ENCODE data around the gene NFATC2.
A peak's percentile ranks its signal among the peaks of the same experiment; 100 is the strongest.

The NFATC2 gene

DNA sequence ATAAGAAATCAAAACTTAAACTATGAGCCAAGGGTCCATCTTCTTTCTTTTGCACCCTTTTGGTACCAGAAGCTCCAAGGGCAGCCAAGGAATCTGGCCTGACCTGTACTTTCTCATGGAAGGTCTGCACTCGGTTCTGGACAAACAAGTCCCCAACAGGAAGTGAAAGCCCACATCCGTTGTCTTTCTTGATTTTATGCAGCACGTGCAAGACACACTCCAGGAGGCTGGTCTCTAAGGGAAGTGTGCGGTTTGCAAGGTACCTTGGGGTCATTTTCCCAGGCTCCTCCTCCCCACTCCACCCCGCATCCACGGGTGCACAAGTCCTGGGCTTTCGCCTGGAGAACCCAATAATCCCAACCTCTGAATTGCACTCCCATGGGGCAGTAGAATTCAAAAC, 101.9 kb downstream of the NFATC2 start:
- H3K9me2 ChIP-seq (replicated peaks; ENCODE audit: control insufficient read depth, low read length): no peaks in the 10 kb centered on the region
- no peaks in the 10 kb centered on the region for H3F3A ChIP-seq (ENCODE audit: control insufficient read depth, insufficient read depth)
- peak overlapping the region; percentile 33 for H3K4me3 ChIP-seq (ENCODE audit: low read length)
- no peak for TF ChIP-seq EZH2phosphoT487 (IDR thresholded peaks at IDR 0.05; ENCODE audit: borderline replicate concordance, low read length)
- TF ChIP-seq, protein P1, sequence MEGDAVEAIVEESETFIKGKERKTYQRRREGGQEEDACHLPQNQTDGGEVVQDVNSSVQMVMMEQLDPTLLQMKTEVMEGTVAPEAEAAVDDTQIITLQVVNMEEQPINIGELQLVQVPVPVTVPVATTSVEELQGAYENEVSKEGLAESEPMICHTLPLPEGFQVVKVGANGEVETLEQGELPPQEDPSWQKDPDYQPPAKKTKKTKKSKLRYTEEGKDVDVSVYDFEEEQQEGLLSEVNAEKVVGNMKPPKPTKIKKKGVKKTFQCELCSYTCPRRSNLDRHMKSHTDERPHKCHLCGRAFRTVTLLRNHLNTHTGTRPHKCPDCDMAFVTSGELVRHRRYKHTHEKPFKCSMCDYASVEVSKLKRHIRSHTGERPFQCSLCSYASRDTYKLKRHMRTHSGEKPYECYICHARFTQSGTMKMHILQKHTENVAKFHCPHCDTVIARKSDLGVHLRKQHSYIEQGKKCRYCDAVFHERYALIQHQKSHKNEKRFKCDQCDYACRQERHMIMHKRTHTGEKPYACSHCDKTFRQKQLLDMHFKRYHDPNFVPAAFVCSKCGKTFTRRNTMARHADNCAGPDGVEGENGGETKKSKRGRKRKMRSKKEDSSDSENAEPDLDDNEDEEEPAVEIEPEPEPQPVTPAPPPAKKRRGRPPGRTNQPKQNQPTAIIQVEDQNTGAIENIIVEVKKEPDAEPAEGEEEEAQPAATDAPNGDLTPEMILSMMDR (IDR thresholded peaks at IDR 0.05; ENCODE audit: low read depth, low read length, poor library complexity, severe bottlenecking): no peak
- H3K9me3 ChIP-seq (ENCODE audit: control insufficient read depth, insufficient read depth, low read length): peaks cover 3% of the 10 kb centered on the region; the same call in 1 of the 2 replicates
- H3K4me1 ChIP-seq (ENCODE audit: control insufficient read depth, low read length): peaks cover 25% of the 10 kb centered on the region
- H3K4me2 ChIP-seq (ENCODE audit: low read length): peak overlapping the region; percentile 42
- no peaks in the 10 kb centered on the region for H3K79me2 ChIP-seq (ENCODE audit: control insufficient read depth, low read length)
- peak overlapping the region; percentile 47 for H3K27ac ChIP-seq (ENCODE audit: low read depth, low read length)
- no peaks in the 10 kb centered on the region for H3K27me3 ChIP-seq (ENCODE audit: control insufficient read depth, low read length)
- peaks cover 31% of the 10 kb centered on the region for H3K36me3 ChIP-seq (ENCODE audit: control insufficient read depth, low read length)
- H4K20me1 ChIP-seq (ENCODE audit: control insufficient read depth, insufficient read depth, low read depth, low read length): no peaks in the 10 kb centered on the region

DNA sequence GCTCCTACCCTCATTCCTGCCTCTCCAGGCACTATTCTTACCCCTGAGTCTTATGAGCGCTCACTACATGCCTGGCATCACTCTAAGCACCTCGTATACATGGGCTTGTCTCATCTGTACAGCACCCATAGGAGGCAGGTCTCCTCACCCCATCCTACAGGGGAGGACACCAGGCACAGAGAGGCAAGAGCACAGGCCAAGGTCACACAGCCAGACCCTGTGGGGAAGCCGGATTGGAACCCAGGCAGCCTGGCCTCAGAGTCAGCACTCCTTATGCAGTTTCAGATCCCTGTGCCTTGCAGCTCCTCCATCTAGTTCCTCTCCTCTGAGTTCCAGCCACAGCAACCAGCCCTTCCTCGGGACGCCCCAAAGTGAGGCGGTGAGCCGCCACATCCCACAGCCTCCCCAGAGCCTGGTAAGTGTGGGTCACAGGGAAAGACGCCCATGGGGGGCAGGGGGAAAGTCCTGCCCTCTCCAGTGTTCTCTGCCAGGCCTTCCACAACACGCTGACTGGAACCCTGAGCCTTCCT, 103.3 kb downstream of the NFATC2 start:
- Histone ChIP-seq H3K79me2 (ENCODE audit: control insufficient read depth, low read length) (no peaks in the 10 kb centered on the region), H3K4me3 (ENCODE audit: low read length) (no peak overlapping the region), H3K9me3 (ENCODE audit: control insufficient read depth, insufficient read depth, low read length) (peaks cover 3% of the 10 kb centered on the region; the same call in 1 of the 2 replicates), H3K27ac (ENCODE audit: low read depth, low read length) (no peak overlapping the region), H3F3A (ENCODE audit: control insufficient read depth, insufficient read depth) (no peaks in the 10 kb centered on the region), H4K20me1 (ENCODE audit: control insufficient read depth, insufficient read depth, low read depth, low read length) (no peaks in the 10 kb centered on the region), H3K36me3 (ENCODE audit: control insufficient read depth, low read length) (peaks cover 45% of the 10 kb centered on the region), H3K9me2 (replicated peaks; ENCODE audit: control insufficient read depth, low read length) (no peaks in the 10 kb centered on the region), H3K4me1 (ENCODE audit: control insufficient read depth, low read length) (peaks cover 24% of the 10 kb centered on the region), H3K4me2 (ENCODE audit: low read length) (no peak overlapping the region), H3K27me3 (ENCODE audit: control insufficient read depth, low read length) (no peaks in the 10 kb centered on the region)
- TF ChIP-seq, protein P1 (IDR thresholded peaks at IDR 0.05; ENCODE audit: low read depth, low read length, poor library complexity, severe bottlenecking): no peak

DNA sequence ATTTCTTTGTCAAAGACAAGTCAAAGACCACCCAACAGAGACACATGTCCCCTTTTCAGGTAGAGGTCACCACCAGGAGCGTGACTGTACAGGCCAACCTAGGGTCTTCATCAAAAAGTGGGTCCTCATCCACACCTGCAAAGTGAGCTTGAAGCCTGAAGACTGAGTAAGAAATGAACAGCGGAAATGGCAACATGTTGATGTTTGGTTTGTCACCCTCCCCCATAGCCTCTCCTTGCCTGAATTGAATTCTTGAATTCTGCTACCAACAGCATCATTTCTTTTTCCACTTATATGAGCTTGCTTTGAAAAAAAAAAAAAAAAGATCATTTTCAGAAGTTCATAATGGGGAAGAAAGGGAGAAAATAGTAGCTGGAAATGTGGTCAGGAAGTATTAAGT, 104.4 kb downstream of the NFATC2 start:
- no peaks in the 10 kb centered on the region for H3K79me2 ChIP-seq (ENCODE audit: control insufficient read depth, low read length)
- H3K4me3 ChIP-seq (ENCODE audit: low read length): no peak overlapping the region
- H3K9me2 ChIP-seq (replicated peaks; ENCODE audit: control insufficient read depth, low read length): no peaks in the 10 kb centered on the region
- no peaks in the 10 kb centered on the region for H4K20me1 ChIP-seq (ENCODE audit: control insufficient read depth, insufficient read depth, low read depth, low read length)
- peaks cover 3% of the 10 kb centered on the region; the same call in 1 of the 2 replicates for H3K9me3 ChIP-seq (ENCODE audit: control insufficient read depth, insufficient read depth, low read length)
- H3K4me2 ChIP-seq (ENCODE audit: low read length): no peak overlapping the region
- H3K36me3 ChIP-seq (ENCODE audit: control insufficient read depth, low read length): peaks cover 54% of the 10 kb centered on the region
- H3K27ac ChIP-seq (ENCODE audit: low read depth, low read length): no peak overlapping the region
- H3K4me1 ChIP-seq (ENCODE audit: control insufficient read depth, low read length): peaks cover 24% of the 10 kb centered on the region
- H3K27me3 ChIP-seq (ENCODE audit: control insufficient read depth, low read length): no peaks in the 10 kb centered on the region
- TF ChIP-seq, protein P1 (IDR thresholded peaks at IDR 0.05; ENCODE audit: low read depth, low read length, poor library complexity, severe bottlenecking): no peak
- TF ChIP-seq EZH2phosphoT487 (IDR thresholded peaks at IDR 0.05; ENCODE audit: borderline replicate concordance, low read length): no peak
- no peaks in the 10 kb centered on the region for H3F3A ChIP-seq (ENCODE audit: control insufficient read depth, insufficient read depth)

All from DOHH2 (cell line).